HG02885 (cell line): ENCODE data around the gene MFSD2B.

Source experiments
- ATAC-seq: cut with Tn5 transposase; IDR thresholded peaks from one replicate; pipeline ENCODE4 v1.9.1; 2021; ENCODE audit warnings: mild to moderate bottlenecking; ENCODE audit not compliant: unreplicated experiment, poor library complexity

The MFSD2B gene

DNA sequence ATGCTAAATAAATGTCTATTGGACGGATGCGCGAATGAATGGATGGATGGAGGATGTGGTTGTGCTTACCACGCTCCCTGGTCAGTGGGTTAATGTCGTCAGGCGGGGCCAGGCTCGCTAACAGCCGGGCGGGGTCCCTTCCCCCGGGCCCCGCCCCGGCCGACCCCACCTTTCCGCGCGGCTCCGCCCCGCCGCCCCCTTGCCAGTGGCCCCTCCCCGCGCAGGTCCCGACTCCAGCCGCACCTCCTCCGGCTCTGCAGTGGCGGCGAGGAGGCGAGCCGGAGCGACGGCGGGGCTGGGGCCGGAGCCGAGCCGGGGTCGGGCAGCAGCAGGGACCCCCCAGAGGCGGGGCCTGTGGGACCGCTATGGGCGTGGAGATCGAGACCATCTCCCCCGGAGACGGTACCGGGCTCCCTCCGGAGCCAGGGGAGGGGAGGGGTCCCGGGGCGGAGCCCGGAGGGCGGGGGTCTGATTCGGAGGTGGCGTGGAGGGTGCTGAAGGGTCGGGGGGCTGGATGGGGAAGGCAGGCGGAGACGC lies 39.7 kb downstream of the MFSD2B start, which contains the start of gene FKBP1B:
Gene FKBP1B, plus strand, starts transcription at position 257 of the 537 bp plus-strand sequence. Its CDS starts 109 bp downstream, at position 366.
- ATAC-seq, result peak; percentile 23

- no peak for ATAC-seq
Observed at GRCh38 chr2:24050041-24050979, 40.4 kb downstream of the MFSD2B start.

- ATAC-seq, result no peak
Observed at GRCh38 chr2:24051833-24052232, 41.9 kb downstream of the MFSD2B start.

DNA sequence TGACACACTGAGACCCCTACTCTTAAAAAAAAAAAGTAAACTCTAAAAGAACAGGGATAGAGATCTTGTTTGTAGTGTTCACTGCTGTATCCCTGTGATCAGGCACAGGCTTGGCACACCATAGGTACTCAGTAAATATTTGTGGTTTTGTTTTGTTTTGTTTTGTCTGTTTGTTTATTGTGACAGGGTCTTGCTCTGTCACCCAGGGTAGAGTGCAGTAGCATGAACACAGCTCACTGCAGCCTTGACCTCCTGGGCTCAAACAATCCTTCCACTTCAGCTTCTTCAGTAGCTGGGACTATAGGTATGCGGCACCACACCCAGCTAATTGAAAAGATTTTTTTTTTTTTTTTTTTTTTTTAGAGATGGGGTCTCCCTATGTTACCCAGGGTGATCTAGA lies 43.1 kb downstream of the MFSD2B start:
- ATAC-seq, result no peak

GRCh38 chr2:24054366-24055010 lies 44.6 kb downstream of the MFSD2B start:
- no peak for ATAC-seq

GRCh38 chr2:24055750-24056149 lies 45.9 kb downstream of the MFSD2B start:
- no peak for ATAC-seq

DNA sequence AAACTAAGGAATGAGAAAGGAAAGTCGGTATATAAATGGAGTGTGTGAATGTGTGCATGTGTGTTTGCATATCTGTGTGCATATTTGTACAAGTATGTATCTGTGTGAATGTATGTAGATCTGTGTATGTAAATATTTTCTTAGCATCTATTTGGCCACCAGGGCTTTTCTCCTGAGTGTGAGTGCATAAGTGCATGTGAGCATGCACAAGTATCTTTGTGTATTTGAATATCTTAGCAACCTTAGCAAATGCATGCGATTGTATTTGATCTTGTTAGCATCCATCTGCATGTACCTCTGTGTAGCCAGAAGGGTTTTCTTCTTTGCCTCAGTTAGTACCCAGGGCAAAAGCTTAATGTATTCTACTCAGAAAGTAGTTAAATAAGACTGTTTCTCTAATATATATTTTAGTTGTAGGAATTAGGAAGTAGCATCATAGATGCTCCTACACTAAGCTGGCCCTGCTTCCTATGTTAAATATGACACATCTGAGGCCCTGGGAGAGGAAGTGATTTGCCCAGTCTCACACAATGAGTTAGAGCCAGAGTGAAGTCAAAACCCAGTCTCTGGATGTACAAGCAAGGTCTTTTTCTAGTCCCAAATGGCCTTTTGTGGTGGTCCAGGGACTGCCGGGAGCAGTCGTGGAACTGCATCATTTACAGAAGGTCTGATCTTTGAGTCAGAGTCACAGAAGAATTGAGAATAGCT lies 48.8 kb downstream of the MFSD2B start:
- ATAC-seq, result no peak

DNA sequence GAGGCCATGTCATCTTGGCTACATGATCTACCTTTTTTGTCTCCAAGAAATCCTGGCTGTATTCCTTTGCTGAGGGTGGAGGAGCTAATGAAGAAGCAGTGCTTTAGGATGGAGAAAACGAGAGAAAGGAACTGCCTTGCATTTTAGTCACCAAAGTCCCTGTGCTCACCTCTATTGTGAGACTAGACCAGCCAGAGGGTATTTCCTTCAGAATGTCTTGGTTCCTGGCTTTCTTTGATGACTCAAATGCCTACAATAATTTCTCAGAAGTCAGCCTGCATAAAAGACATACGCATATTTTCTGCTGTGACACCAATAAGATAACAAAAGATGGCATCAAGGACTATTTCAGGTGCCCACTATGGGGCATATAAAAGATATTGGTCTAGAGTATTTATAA lies 55.5 kb downstream of the MFSD2B start:
- no peak for ATAC-seq

DNA sequence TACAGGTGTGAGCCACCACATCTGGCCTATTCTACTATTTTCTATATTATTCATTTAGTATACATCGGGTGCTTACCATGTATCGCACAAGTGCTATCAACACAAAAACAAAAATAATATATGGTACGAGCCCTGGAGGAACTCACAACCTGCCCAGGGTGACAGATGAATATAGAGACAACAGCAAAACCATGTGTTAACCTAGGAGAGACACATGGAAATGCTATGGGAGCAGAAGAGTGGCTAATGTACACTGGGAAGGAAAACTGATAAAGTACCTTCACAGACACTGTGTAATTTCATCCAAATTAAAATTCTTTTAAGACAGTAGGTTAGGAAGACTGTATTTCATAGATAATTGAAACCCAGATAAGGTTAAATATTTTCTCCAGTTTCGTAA lies 62.4 kb downstream of the MFSD2B start:
- no peak for ATAC-seq

- ATAC-seq, result no peak
Observed at GRCh38 chr2:24073816-24074215, 63.9 kb downstream of the MFSD2B start.

DNA sequence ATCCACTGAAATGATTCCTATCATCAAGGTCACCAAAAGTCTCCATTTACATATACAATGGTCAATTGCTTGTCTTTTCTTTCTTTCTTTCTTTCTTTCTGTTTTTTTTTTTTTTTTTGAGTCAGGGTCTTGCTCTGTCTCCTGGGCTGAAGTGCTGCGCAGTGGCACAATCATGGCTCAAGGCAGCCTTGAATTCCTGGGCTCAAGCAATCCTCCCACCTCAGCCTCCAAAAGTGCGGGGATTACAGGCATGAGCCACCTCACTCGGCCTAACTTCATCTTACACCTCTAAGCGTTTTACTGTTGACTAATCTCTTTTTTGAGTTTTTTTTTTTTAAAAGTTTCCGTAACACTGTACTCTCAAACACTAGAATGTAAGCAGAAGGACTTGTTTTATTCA lies 65.4 kb downstream of the MFSD2B start:
- no peak for ATAC-seq
